ENCODE results near the gene ATG10.

The ATG10 gene

GRCh38 chr5:82274343-82275211, 302.8 kb downstream of the ATG10 start:
- DNase-seq (ENCODE audit: low spot score), result no peak
- peak; percentile 28 for ATAC-seq (ENCODE audit: low read depth)
- no peak for TF ChIP-seq CTCF (IDR thresholded peaks at IDR 0.05; ENCODE audit: poor library complexity, severe bottlenecking)
- H3K9me3 ChIP-seq (ENCODE audit: severe bottlenecking), result no peaks in the 10 kb centered on the region
- H3K27ac ChIP-seq (ENCODE audit: poor library complexity, severe bottlenecking), result peak overlapping the region; percentile 68
- H3K4me3 ChIP-seq (ENCODE audit: severe bottlenecking), result no peak overlapping the region
- no peaks in the 10 kb centered on the region for H3K27me3 ChIP-seq (ENCODE audit: insufficient read depth, poor library complexity, severe bottlenecking)
- H3K4me1 ChIP-seq (ENCODE audit: insufficient read depth, poor library complexity, severe bottlenecking), result peaks cover 5% of the 10 kb centered on the region
- peaks cover 49% of the 10 kb centered on the region for H3K36me3 ChIP-seq (ENCODE audit: low read depth)

- Histone ChIP-seq H3K4me3 (ENCODE audit: severe bottlenecking) (no peak overlapping the region), H3K27me3 (ENCODE audit: insufficient read depth, poor library complexity, severe bottlenecking) (no peaks in the 10 kb centered on the region), H3K9me3 (ENCODE audit: severe bottlenecking) (no peaks in the 10 kb centered on the region), H3K4me1 (ENCODE audit: insufficient read depth, poor library complexity, severe bottlenecking) (peaks cover 7% of the 10 kb centered on the region), H3K27ac (ENCODE audit: poor library complexity, severe bottlenecking) (peak overlapping the region; percentile 68), H3K36me3 (ENCODE audit: low read depth) (peaks cover 49% of the 10 kb centered on the region)
- DNase-seq (ENCODE audit: low spot score), result no peak
- peak; percentile 1; the same call in 2 of the 3 replicates for ATAC-seq (ENCODE audit: low read depth)
- TF ChIP-seq CTCF (IDR thresholded peaks at IDR 0.05; ENCODE audit: poor library complexity, severe bottlenecking), result no peak
Observed at GRCh38 chr5:82275216-82275664, 303.4 kb downstream of the ATG10 start.

- no peak for TF ChIP-seq CTCF (IDR thresholded peaks at IDR 0.05; ENCODE audit: poor library complexity, severe bottlenecking)
- H3K36me3 ChIP-seq (ENCODE audit: low read depth), result peaks cover 49% of the 10 kb centered on the region
- H3K4me3 ChIP-seq (ENCODE audit: severe bottlenecking), result peak overlapping the region; percentile 90
- no peaks in the 10 kb centered on the region for H3K9me3 ChIP-seq (ENCODE audit: severe bottlenecking)
- peaks cover 7% of the 10 kb centered on the region for H3K4me1 ChIP-seq (ENCODE audit: insufficient read depth, poor library complexity, severe bottlenecking)
- DNase-seq (ENCODE audit: low spot score), result no peak
- peak overlapping the region; percentile 68 for H3K27ac ChIP-seq (ENCODE audit: poor library complexity, severe bottlenecking)
- ATAC-seq (ENCODE audit: low read depth), result no peak
- H3K27me3 ChIP-seq (ENCODE audit: insufficient read depth, poor library complexity, severe bottlenecking), result no peaks in the 10 kb centered on the region
Observed at GRCh38 chr5:82276800-82277612, 305.2 kb downstream of the ATG10 start.

- ATAC-seq (ENCODE audit: low read depth), result no peak
- TF ChIP-seq CTCF (IDR thresholded peaks at IDR 0.05; ENCODE audit: poor library complexity, severe bottlenecking), result no peak
- Histone ChIP-seq H3K4me3 (ENCODE audit: severe bottlenecking) (peak overlapping the region; percentile 90), H3K9me3 (ENCODE audit: severe bottlenecking) (no peaks in the 10 kb centered on the region), H3K36me3 (ENCODE audit: low read depth) (peaks cover 49% of the 10 kb centered on the region), H3K27ac (ENCODE audit: poor library complexity, severe bottlenecking) (peak overlapping the region; percentile 68), H3K4me1 (ENCODE audit: insufficient read depth, poor library complexity, severe bottlenecking) (peaks cover 7% of the 10 kb centered on the region), H3K27me3 (ENCODE audit: insufficient read depth, poor library complexity, severe bottlenecking) (no peaks in the 10 kb centered on the region)
- DNase-seq (ENCODE audit: low spot score), result no peak
Observed at GRCh38 chr5:82277613-82277986, 305.8 kb downstream of the ATG10 start.

All from RWPE2 (cell line).